Measurements from ENCODE around the gene TBC1D19.
"Not testable (repeated sequence)": the region's sequence is repeated elsewhere in the genome, so short reads cannot be mapped to it uniquely, and the experiment has no call there.

The TBC1D19 gene

GRCh38 chr4:26634237-26634636 is 50.4 kb downstream of the TBC1D19 start (continued):
- no peak for TF ChIP-seq CREB5 (CRISPR knock-in tag; IDR thresholded peaks at IDR 0.05; ENCODE audit: low read depth)

- TF ChIP-seq GLIS3 (CRISPR knock-in tag; IDR thresholded peaks at IDR 0.05) (no peak), ZFP30 (CRISPR knock-in tag; IDR thresholded peaks at IDR 0.05) (no peak), RARB (CRISPR knock-in tag; IDR thresholded peaks at IDR 0.05) (no peak), ZNF8 (CRISPR knock-in tag; IDR thresholded peaks at IDR 0.05) (no peak), CSDC2 (CRISPR knock-in tag; IDR thresholded peaks at IDR 0.05) (no peak), ARNTL (CRISPR knock-in tag; IDR thresholded peaks at IDR 0.05; ENCODE audit: borderline replicate concordance, low read depth) (no peak)
- no peak for ATAC-seq
Measured at GRCh38 chr4:26636458-26636857, 52.6 kb downstream of the TBC1D19 start.

- ATAC-seq = not testable (repeated sequence)
Measured at GRCh38 chr4:26640639-26641038, 56.8 kb downstream of the TBC1D19 start.

- TF ChIP-seq, protein P1, sequence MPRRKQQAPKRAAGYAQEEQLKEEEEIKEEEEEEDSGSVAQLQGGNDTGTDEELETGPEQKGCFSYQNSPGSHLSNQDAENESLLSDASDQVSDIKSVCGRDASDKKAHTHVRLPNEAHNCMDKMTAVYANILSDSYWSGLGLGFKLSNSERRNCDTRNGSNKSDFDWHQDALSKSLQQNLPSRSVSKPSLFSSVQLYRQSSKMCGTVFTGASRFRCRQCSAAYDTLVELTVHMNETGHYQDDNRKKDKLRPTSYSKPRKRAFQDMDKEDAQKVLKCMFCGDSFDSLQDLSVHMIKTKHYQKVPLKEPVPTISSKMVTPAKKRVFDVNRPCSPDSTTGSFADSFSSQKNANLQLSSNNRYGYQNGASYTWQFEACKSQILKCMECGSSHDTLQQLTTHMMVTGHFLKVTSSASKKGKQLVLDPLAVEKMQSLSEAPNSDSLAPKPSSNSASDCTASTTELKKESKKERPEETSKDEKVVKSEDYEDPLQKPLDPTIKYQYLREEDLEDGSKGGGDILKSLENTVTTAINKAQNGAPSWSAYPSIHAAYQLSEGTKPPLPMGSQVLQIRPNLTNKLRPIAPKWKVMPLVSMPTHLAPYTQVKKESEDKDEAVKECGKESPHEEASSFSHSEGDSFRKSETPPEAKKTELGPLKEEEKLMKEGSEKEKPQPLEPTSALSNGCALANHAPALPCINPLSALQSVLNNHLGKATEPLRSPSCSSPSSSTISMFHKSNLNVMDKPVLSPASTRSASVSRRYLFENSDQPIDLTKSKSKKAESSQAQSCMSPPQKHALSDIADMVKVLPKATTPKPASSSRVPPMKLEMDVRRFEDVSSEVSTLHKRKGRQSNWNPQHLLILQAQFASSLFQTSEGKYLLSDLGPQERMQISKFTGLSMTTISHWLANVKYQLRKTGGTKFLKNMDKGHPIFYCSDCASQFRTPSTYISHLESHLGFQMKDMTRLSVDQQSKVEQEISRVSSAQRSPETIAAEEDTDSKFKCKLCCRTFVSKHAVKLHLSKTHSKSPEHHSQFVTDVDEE (CRISPR knock-in tag; IDR thresholded peaks at IDR 0.05) = no peak
- no peak for TF ChIP-seq GLIS3 (CRISPR knock-in tag; IDR thresholded peaks at IDR 0.05)
- no peak for TF ChIP-seq ZFP30 (CRISPR knock-in tag; IDR thresholded peaks at IDR 0.05)
- TF ChIP-seq CSRNP3 (CRISPR knock-in tag; IDR thresholded peaks at IDR 0.05) = no peak
- no peak for TF ChIP-seq ESRRG (CRISPR knock-in tag; IDR thresholded peaks at IDR 0.05)
- no peak for TF ChIP-seq ZC3H10 (CRISPR knock-in tag; IDR thresholded peaks at IDR 0.05)
- no peak for TF ChIP-seq BACH2 (CRISPR knock-in tag; IDR thresholded peaks at IDR 0.05; ENCODE audit: borderline replicate concordance)
- TF ChIP-seq ZFP3 (CRISPR knock-in tag; IDR thresholded peaks at IDR 0.05) = no peak
- no peak for ATAC-seq
Measured at GRCh38 chr4:26647523-26648224, 63.8 kb downstream of the TBC1D19 start.

DNA sequence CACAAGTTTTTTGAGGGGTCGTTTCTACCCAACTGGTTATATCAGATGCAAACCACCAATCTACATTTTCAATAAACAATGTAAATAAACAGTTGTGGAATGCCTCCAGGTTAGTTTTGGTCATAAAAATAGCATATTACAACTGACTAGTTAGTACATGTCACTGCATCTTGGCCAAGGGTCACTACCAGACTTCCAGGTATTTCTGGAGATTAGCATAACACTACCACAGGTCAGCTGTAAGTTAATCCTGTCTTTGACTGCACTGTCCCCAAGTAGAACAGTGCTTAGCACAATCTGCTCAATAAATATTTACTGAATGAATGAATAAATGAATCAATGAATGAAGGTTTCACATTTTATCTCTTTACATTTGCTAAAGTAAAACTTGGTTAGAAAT is 64.4 kb downstream of the TBC1D19 start:
- TF ChIP-seq OSR1 (CRISPR knock-in tag; IDR thresholded peaks at IDR 0.05) = no peak
- no peak for TF ChIP-seq SNAI2 (CRISPR knock-in tag; IDR thresholded peaks at IDR 0.05)
- TF ChIP-seq ESRRG (CRISPR knock-in tag; IDR thresholded peaks at IDR 0.05) = no peak
- no peak for TF ChIP-seq TCF4 (CRISPR knock-in tag; IDR thresholded peaks at IDR 0.05; ENCODE audit: borderline replicate concordance)
- TF ChIP-seq ZNF565 (CRISPR knock-in tag; conservative IDR thresholded peaks at IDR 0.05; ENCODE audit: low read depth) = no peak
- no peak for TF ChIP-seq ZFP3 (CRISPR knock-in tag; IDR thresholded peaks at IDR 0.05)
- TF ChIP-seq, protein P1 (CRISPR knock-in tag; IDR thresholded peaks at IDR 0.05) = no peak
- no peak for TF ChIP-seq CSRNP3 (CRISPR knock-in tag; IDR thresholded peaks at IDR 0.05)
- no peak for TF ChIP-seq ZFP30 (CRISPR knock-in tag; IDR thresholded peaks at IDR 0.05)
- TF ChIP-seq ZC3H10 (CRISPR knock-in tag; IDR thresholded peaks at IDR 0.05) = no peak
- no peak for TF ChIP-seq ISL1 (CRISPR knock-in tag; IDR thresholded peaks at IDR 0.05)
- TF ChIP-seq ZNF8 (CRISPR knock-in tag; IDR thresholded peaks at IDR 0.05) = no peak
- no peak for ATAC-seq
